Subcutaneous abdominal adipose tissue (tissue), 5 donors: ENCODE measurements around the gene LSM14A.

Experiments used
- H3K27ac ChIP-seq: one replicate; pipeline ENCODE4 v1.7.0; 2013; ENCODE audit warnings: low read depth, mild to moderate bottlenecking, inconsistent platforms, low read length, moderate library complexity
- H3K27me3 ChIP-seq, 5 donors: one replicate each; pipeline ENCODE4 v1.7.0; 2013; ENCODE audit warnings: low read length in 5 of 5, inconsistent platforms in 1 of 5; ENCODE audit not compliant: control insufficient read depth in 5 of 5, insufficient read depth in 4 of 5
- H3K36me3 ChIP-seq, 5 donors: one replicate each; pipeline ENCODE4 v1.7.0; 2013; ENCODE audit warnings: low read length in 5 of 5; ENCODE audit not compliant: control insufficient read depth in 5 of 5, insufficient read depth in 5 of 5
- H3K4me1 ChIP-seq, 5 donors: one replicate each; pipeline ENCODE4 v1.7.0; 2013; ENCODE audit warnings: low read length in 5 of 5, mild to moderate bottlenecking in 3 of 5, moderate library complexity in 1 of 5; ENCODE audit not compliant: control insufficient read depth in 5 of 5, insufficient read depth in 5 of 5
- H3K4me3 ChIP-seq, 5 donors: one replicate each; pipeline ENCODE4 v1.7.0; 2013; ENCODE audit warnings: low read length in 5 of 5, low read depth in 1 of 5
- H3K9ac ChIP-seq, 5 donors: one replicate each; pipeline ENCODE4 v1.7.0; 2013; ENCODE audit warnings: low read length in 5 of 5, mild to moderate bottlenecking in 4 of 5, moderate library complexity in 3 of 5
- H3K9me3 ChIP-seq, 5 donors: one replicate each; pipeline ENCODE4 v1.7.0; 2013; ENCODE audit warnings: low read length in 5 of 5; ENCODE audit not compliant: control insufficient read depth in 5 of 5
- donor health status: healthy.
- donor health status: healthy.
- donor health status: healthy.
- donor health status: healthy.
- donor health status: healthy.

LSM14A gene

DNA sequence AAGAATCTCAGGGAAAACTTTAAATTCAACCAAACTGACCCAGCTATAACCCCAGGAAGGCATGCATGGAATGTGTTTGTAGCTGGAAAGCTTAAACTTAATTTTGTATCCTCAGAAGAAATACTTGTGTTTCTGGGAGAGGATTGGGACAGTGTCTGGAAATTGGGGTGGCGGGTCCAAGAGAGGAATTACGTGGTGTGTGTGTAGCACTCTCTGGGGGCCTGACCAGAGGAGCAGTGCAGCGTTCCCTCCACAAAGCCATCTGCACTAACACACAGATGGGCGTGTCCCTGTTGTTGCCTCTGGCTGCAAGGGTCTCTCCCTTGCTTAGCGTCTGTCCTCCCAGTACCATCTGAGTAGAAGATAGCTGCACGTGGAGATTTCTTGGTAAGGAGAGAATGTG, 88.5 kb downstream of the LSM14A start:
- Histone ChIP-seq H3K27me3 (no peaks in the 10 kb centered on the region), H3K4me1 (peaks cover 7 to 31% (median 20%) of the 10 kb centered on the region in 5 donors), H3K27ac (no peak overlapping the region), H3K9me3 (no peaks in the 10 kb centered on the region), H3K9ac (no peak overlapping the region), H3K4me3 (no peak overlapping the region), H3K36me3 (peaks cover 0 to 3% (median 0%) of the 10 kb centered on the region in 5 donors)

DNA sequence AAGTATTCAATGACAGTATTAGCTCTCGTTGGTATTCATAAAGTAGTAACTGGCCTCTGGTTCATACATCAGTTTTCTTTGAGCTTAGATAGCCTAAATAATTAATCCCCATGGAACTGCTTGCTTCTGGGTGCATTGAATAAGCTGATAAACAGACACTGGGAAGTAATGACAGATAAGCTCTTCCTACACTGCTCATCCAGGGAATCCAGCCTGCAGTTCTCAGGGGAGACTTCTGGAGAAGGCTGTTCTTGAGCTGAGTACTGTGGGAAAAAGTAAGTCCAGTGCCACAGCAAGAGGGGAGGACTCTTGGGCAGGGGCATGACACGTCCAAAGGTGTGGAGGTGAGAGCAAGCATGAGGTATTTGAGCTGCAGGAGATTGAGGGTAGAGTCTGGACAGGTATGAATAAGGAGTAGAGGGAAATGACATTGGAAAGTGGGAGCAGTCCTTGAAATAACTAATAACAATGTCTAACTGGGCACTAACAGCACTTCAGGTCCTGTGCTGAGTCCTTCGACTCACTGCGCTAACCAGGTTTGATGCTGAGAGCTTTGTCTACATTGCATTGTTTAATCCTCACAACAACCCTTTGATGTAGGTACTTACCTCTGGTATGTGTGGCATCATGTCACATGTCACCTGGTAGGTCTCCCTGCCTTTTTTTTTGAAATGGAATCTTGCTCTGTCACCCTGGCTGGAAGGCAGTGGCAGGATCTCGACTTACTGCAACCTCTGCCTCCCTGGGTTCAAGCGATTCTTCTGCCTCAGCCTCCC, 89.2 kb downstream of the LSM14A start:
- H3K9ac ChIP-seq, result no peak overlapping the region
- H3K27ac ChIP-seq, result no peak overlapping the region
- H3K9me3 ChIP-seq, result no peaks in the 10 kb centered on the region
- no peak overlapping the region for H3K4me3 ChIP-seq
- no peaks in the 10 kb centered on the region for H3K27me3 ChIP-seq
- H3K36me3 ChIP-seq, result peaks cover 0 to 6% (median 0%) of the 10 kb centered on the region in 5 donors
- peaks cover 7 to 29% (median 19%) of the 10 kb centered on the region in 5 donors for H3K4me1 ChIP-seq

DNA sequence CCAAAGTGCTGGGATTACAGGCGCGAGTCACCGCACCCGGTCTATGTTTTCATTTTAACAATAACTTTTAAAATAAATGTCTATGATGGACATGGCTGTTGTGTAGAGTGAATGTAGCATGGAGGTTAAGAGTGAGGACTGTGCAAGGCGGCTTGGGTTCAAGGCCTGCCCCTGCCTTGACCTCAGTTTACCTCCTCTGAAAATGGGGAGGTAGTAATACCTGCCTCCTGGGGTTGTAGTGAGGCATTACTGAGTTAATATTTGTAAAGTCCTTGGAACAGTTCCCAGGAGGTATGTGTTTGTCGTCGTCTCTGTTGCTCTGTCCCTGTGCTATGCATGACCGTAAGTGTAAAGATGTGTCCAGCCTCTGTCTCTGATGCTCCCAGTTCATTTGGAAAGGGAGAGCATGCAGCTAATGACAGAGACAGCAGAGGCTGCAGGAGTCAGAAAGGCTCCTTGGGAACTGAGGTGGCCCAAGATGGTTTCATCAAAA, 91.5 kb downstream of the LSM14A start:
- H3K36me3 ChIP-seq, result peaks cover 0 to 6% (median 0%) of the 10 kb centered on the region in 5 donors
- H3K27ac ChIP-seq, result no peak overlapping the region
- no peak overlapping the region for H3K4me3 ChIP-seq
- H3K9me3 ChIP-seq, result no peaks in the 10 kb centered on the region
- peaks cover 7 to 33% (median 16%) of the 10 kb centered on the region in 5 donors for H3K4me1 ChIP-seq
- no peaks in the 10 kb centered on the region for H3K27me3 ChIP-seq
- no peak overlapping the region for H3K9ac ChIP-seq

DNA sequence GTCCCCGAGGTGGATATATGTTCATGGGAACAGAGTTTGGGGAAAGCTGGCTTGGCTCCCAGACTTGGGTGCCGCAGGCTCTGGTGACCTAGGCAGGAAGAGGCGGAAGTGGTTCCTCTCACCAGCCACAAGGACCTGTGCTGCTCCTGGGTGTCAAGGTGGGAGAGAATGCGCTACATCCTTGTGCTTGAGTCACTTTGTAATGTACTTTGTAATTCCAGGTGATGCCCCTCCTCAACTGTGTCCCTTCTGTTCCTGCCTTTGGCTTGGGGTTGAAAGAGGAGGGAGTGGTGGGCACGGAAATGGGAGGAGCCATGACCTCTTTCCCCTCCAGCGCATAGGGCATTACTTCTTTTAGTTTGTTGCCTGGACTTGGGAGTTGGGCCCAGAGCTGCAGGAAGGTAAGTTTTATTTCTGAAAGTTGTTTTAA, 92.9 kb downstream of the LSM14A start:
- H3K4me3 ChIP-seq, result peak overlapping the region in 4 of 5 donors; percentile 57 to 69 (median 64)
- H3K9ac ChIP-seq, result peak overlapping the region in 2 of 5 donors; percentile 24 to 58
- H3K4me1 ChIP-seq, result peaks cover 12 to 48% (median 28%) of the 10 kb centered on the region in 5 donors
- H3K27ac ChIP-seq, result peak overlapping the region; percentile 70
- no peaks in the 10 kb centered on the region for H3K27me3 ChIP-seq
- H3K36me3 ChIP-seq, result peaks cover 0 to 6% (median 0%) of the 10 kb centered on the region in 5 donors
- H3K9me3 ChIP-seq, result no peaks in the 10 kb centered on the region

DNA sequence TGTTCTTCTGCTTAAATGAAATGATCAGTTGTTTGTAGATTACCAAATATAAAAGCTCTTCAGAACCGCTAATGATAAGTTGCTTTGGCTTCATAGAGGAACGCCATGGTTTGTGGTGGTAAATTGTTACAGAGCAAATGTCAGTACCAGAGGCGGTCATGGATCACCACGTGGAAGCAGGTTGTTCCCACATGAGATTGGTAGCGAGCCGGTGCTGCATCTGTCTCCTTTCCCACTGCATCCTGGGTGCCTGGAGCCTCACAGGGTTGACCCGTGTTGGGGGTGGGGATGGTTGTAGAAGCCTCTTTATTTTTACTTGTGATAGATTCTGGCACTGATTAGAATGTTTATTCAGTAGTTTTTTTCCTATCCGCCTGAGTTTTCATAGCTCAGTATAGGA, 96.8 kb downstream of the LSM14A start:
- Histone ChIP-seq H3K36me3 (peaks cover 0 to 6% (median 0%) of the 10 kb centered on the region in 5 donors), H3K27me3 (no peaks in the 10 kb centered on the region), H3K9me3 (no peaks in the 10 kb centered on the region), H3K4me3 (peak overlapping the region in 4 of 5 donors; percentile 7 to 45 (median 36)), H3K4me1 (peaks cover 10 to 64% (median 25%) of the 10 kb centered on the region in 5 donors), H3K9ac (peak overlapping the region in 3 of 5 donors; percentile 11 to 75 (median 60)), H3K27ac (peak overlapping the region; percentile 90)

DNA sequence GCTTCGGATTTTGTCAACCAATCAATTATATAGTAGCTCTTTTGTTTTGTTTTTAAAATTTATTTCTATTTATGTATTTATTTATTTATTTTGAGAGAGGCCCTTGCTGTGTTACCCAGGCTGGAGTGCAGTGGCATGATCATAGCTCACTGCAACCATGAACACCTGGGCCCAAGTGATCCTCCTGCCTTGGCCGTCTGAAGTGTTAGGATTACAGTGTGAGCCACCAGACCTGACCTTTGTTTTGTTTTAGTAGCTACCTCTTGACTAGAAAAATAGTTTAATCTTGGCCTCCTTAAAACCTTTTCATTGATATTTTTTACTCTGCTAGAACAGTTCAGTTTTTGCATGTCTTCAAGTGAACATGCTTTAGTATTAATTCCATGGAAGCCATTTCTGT, 97.2 kb downstream of the LSM14A start:
- Histone ChIP-seq H3K9me3 (no peaks in the 10 kb centered on the region), H3K36me3 (peaks cover 0 to 6% (median 0%) of the 10 kb centered on the region in 5 donors), H3K4me1 (peaks cover 10 to 66% (median 25%) of the 10 kb centered on the region in 5 donors), H3K9ac (peak overlapping the region in 1 of 5 donors; percentile 54), H3K27ac (peak overlapping the region; percentile 90), H3K4me3 (peak overlapping the region in 3 of 5 donors; percentile 37 to 45 (median 43)), H3K27me3 (no peaks in the 10 kb centered on the region)

DNA sequence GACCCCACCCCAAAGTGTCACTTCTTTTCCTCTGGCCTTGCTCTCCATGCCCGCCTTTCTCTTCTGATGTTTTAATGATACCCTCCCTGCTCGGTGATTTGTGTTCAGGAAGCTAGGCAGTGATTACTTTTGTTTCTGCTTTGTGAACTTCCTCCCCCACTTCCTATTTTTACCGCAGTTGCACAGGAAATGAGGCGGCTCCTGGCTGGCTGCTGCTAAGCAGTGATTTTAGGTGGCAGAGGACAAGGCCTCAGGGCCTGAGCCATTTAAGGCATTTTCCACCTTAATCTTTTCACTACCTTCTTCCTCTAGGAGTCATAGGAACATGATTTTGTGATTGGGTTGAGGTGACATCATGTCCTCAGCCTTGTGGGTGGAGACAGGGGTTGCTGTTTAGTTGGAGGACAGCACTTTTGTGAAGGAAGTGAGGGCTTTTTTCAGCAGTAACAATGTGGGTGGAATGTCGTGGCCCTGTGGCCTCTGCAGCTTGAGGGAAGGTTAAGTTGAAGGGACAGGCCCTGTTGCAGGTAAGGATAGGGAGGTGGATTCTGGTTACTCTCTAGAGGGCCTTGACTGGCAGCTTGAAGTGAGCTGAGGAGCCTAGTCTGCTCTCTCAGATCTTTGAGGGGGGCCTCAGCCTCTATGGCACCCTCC, 97.8 kb downstream of the LSM14A start:
- peaks cover 10 to 63% (median 25%) of the 10 kb centered on the region in 5 donors for H3K4me1 ChIP-seq
- H3K27ac ChIP-seq, result peak overlapping the region; percentile 90
- no peaks in the 10 kb centered on the region for H3K27me3 ChIP-seq
- H3K9me3 ChIP-seq, result no peaks in the 10 kb centered on the region
- H3K9ac ChIP-seq, result peak overlapping the region in 4 of 5 donors; percentile 23 to 84 (median 62)
- peaks cover 0 to 6% (median 0%) of the 10 kb centered on the region in 5 donors for H3K36me3 ChIP-seq
- peak overlapping the region in 4 of 5 donors; percentile 22 to 48 (median 42) for H3K4me3 ChIP-seq

DNA sequence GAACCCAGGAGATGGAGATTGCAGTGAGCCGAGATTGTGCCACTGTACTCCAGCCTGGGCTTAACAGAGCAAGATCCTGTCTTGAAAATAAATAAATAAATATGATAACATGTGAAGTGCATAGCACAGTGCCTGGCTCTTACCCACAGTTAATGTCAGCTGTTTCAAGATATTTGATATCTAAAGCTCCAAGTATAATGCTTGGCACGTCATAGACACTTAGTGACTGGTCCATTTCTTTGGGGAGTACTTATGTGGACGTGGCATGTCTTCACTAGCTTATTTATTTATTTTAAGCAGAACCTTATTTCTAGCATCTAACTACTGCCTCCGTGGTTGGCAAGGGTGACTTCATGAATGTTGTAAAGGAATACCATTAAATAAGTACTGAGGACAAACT, 100.8 kb downstream of the LSM14A start:
- Histone ChIP-seq H3K4me3 (no peak overlapping the region), H3K9me3 (no peaks in the 10 kb centered on the region), H3K4me1 (peaks cover 10 to 70% (median 25%) of the 10 kb centered on the region in 5 donors), H3K27ac (peak overlapping the region; percentile 63), H3K36me3 (no peaks in the 10 kb centered on the region), H3K9ac (no peak overlapping the region), H3K27me3 (no peaks in the 10 kb centered on the region)

DNA sequence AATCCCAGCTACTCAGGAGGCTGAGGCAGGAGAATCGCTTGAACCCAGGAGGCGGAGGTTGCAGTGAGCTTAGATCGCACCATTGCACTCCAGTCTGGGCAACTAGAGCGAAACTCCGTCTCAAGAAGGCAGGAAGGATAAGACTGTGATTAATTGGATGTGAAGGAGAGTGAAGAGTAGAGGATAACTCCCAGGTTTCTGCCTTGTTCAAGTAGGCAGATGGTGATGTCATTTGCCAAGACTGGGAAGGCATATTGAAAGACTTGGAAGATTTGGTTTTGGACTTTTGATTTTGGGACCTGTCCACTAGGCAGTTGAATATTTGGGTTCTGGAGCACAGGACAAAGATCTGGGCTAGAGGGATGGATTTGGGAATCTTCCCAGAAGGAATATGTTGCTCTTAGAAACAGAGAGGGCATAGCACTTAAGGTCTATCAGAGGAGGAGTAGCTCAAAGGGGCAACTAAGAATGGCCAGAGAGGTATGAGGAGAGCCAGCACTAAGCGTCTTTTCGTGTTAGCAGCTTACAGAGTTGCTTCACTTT, 102.1 kb downstream of the LSM14A start:
- H3K36me3 ChIP-seq, result no peaks in the 10 kb centered on the region
- H3K9ac ChIP-seq, result no peak overlapping the region
- peak overlapping the region; percentile 63 for H3K27ac ChIP-seq
- no peak overlapping the region for H3K4me3 ChIP-seq
- H3K27me3 ChIP-seq, result no peaks in the 10 kb centered on the region
- peaks cover 10 to 60% (median 18%) of the 10 kb centered on the region in 5 donors for H3K4me1 ChIP-seq
- no peaks in the 10 kb centered on the region for H3K9me3 ChIP-seq
